Left renal pelvis (tissue), 4 donors: Measurements from ENCODE around the gene HMG20B. TPM values are rescaled to one million over a fixed set of nuclear protein-coding genes. Genes with fewer than 3 reads are reported as not detected.
"Not testable (repeated sequence)": the region's sequence is repeated elsewhere in the genome, so short reads cannot be mapped to it uniquely, and the experiment has no call there.

Experiments used
- DNase-seq, 4 donors: peaks; one replicate each; pipeline ENCODE4 v3.0.0-alpha.2; 2013; ENCODE audit warnings: low read depth in 4 of 4, low spot score in 3 of 4
- polyA plus RNA-seq, 4 donors: library from polyadenylated mRNA; unstranded; fragments of 120-200 nt; gene quantifications; one replicate each; pipeline ENCODE4 v1.2.1, GENCODE V29; 2013; ENCODE audit not compliant: insufficient read length in 4 of 4

The HMG20B gene
- polyA plus RNA-seq, 4 donors = 57.9 to 96.7 (median 69.9) TPM

DNA sequence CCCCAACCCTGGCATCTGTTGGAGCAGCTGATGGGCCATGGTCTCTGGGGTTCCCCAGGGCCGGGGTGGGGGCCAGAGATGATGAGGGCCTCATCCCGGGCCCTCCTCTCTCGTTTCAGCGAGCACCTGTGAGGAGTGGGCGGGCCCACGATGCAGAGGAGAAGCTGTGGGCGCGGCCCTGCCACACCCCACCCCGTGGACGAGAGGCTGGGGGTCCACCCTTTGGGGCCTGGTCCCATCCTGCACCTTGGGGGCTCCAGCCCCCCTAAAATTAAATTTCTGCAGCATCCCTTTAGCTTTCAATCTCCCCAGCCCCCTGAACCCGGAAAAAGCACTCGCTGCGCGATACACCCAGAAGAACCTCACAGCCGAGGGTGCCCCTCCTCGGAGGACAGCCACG is 5.6 kb downstream of the HMG20B start:
- DNase-seq = no peak

DNA sequence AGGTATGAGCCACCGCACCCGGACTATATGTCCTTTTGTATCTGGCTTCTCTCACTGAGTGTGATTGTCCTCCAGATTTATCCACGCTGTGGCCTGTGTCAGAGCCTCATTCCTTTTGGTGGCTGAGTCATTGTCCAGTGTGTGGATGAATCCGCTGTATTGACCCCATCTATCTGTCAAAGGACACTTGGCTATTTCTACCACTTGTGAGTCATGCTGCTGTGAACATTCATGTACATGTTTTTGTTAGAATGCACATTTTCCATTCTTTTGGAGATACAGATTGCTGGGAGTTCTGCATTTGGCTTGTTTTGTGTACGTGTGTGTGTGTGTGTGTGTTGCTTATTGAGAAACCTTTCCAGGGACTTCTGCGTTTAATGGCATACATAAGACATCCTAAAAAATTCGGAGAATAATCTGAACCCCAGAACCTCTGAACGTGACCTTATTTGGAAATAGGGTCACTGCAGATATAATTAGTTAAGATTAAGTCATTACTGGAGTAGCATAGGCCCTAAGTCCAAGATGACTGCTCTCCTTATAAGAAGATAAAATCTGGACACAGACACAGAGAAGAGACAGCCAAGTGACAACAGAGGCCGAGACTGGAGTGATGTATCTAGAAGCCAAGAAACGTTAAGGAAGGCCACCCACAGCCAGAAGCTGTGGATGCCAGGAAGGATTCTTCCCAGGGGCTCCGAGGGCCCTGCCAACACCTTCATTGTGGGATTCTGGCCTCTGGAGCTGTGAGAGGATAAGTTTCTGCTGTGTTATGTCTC is 7.6 kb downstream of the HMG20B start:
- no peak for DNase-seq

DNA sequence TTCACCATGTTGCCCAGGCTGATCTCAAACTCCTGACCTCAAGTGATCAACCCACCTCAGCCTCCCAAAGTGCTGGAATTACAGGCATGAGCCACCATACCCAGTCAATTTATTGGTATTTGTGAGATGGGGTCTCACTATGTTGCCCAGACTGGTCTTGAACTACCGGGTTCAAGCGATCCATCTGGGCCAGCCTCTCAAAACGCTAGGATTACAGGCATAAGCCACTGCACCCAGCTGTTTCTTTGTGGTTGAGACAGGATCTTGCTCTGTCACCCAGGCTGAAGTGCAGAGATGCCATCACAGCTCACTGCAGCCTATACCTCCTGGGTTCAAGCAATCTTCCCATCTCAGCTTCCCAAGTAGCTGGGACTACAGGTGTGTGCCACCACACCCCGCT is 9.0 kb downstream of the HMG20B start:
- DNase-seq = not testable (repeated sequence)

DNA sequence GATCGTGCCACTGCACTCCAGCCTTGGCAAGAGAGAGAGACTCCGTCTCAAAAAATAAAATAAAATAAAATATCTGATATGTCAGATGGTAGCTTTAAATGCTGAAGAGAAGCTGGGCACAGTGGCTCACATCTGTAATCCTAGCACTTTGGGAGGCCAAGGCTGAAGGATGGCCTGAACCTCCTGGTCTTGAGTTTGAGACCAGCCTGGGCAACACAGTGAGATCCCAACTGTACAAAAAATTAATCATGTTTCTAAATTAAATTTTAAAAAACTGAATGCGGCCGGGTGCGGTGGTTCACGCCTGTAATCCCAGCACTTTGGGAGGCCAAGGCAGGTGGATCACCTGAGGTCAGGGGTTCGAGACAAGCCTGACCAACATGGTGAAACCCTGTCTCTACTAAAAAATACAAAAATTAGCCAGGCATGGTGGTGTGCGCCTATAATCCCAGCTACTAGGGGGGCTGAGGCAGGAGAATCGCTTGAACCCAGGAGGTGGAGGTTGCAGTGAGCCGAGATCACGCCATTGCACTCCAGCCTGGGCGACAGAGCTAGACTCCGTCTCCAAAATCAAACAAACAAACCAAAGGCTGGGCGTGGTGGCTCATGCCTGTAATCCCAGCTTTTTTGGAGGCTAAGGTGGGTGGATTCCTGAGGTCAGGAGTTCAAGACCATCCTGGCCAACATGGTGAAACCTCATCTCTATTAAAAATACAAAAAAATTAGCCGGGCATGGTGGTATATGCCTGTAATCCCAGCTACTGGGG is 11.5 kb downstream of the HMG20B start:
- DNase-seq = not testable (repeated sequence)

DNA sequence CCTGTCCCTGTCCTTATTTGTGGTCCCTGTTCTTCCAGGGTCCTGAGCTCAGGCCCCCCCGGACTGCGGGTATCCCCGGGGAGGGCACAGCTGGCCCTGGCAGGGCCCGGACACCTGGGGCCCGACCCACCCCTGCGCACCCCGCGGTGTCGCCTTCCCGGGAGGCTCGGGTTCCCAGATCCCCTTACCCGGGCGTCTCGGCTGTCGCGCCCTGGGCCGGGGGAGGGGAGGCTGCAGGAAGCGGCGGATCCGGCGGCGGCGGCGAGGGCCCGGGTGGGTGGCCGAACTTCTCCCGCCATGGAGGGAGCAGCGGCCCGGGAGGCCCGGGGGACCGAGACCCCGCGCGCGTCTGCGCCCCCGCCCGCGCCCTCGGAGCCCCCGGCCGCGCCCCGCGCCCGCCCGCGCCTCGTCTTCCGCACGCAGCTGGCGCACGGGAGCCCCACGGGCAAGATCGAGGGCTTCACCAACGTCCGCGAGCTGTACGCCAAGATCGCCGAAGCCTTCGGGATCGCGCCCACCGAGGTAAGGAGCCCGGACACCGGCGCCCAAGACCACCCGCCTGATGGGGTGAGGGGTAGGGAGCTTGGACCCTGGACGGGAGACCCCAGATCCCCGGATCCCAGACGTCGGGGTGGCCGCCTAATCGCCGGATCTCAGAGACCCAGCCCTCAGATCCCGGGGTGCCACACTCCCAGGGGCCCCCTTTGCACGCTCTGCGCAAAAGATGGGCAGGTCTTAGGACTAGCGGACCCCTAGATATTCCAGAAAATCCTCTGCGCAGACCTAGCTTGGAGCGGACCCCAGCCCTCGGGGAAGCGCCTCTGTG is 12.8 kb downstream of the HMG20B start, which contains the start of gene GIPC3:
Gene GIPC3 (plus strand): TSS at position 178 of the 826 bp plus-strand sequence. CDS start 120 bp downstream, at position 298.
- DNase-seq = no peak

DNA sequence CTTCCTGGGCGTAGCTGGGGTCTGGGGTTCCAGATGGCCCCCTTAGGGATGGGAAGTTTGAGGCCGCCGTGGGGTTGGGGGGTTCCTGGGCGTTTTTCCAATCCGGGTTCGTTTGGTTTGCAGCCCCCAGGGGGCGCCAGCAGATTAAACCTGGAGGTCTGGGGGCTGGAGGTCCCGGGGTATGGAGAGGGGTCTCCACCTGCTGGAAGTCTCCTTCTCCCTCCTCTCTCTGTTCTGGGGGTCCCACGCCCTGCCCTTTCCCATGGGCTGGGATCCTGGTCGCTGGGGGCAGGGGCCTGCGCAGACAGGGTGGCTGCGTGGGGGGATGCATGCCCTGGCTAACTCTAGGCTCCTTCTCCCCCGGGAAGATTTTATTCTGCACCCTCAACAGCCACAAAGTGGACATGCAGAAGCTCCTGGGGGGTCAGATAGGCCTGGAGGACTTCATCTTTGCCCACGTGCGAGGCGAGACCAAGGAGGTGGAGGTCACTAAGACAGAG is 13.4 kb downstream of the HMG20B start:
- DNase-seq = no peak

DNA sequence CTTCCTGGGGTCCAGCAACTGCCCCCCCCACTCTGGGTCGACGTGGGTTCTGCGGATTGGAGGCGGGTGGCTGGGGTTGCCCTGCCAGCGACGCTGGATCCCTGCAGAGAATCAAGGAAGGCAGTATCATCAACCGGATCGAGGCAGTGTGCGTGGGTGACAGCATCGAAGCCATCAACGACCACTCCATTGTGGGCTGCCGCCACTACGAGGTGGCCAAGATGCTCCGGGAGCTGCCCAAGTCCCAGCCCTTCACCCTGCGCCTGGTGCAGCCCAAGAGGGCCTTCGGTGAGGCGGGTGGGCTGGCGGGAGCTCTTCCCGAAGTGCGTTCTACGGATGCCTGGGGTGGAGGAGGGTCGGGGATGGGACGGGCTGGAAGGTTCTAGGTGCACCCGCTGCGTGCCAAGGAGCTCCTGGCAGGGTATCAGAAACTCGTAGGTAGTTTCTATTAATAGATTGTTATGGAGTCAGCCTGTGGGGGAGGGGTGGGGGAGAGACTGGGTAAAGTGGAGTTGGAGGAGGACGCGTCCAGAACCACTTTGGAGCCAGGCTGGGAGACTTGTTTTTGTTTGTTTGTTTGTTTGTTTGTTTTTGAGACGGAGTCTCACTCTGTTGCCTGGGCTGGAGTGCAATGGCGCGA is 14.1 kb downstream of the HMG20B start:
- no peak for DNase-seq

DNA sequence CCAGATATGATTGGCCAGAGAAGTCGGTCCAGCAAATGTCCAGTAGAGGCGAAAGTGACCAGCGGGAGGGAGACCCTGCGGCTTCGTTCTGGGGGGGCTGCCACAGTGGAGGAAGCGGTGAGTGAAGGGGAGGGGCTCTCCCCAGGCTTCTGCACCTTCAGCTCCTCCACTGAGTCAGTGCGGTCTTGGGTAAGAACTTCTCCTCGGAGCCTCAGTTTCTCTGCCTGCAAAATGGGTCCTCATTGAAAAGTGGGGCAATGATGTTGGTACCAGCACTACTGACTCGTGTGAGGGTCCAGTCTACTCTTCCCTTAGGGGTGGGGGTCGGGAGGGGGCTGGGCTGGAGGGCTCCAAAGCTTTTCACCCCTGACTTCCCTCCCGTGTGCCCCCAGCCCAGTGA is 16.7 kb downstream of the HMG20B start:
- DNase-seq = no peak

DNA sequence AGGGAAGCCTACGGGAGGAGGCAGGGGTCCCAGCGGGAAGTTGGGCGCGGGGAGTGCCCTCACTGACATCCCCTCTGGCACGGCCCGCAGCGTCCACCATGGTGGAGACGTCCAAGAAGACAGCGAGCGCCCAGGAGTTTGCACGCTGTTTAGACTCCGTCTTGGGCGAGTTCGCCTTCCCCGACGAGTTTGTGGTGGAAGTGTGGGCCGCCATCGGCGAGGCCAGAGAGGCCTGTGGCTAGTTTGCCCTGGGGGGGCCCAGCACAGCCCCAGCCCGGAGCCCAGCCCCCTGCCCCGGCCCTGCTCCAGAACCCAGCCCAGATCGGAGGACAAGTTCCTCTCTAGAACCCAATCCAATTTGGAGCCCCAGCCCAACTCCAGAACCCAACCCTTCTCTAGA is 17.2 kb downstream of the HMG20B start:
- DNase-seq = no peak

DNA sequence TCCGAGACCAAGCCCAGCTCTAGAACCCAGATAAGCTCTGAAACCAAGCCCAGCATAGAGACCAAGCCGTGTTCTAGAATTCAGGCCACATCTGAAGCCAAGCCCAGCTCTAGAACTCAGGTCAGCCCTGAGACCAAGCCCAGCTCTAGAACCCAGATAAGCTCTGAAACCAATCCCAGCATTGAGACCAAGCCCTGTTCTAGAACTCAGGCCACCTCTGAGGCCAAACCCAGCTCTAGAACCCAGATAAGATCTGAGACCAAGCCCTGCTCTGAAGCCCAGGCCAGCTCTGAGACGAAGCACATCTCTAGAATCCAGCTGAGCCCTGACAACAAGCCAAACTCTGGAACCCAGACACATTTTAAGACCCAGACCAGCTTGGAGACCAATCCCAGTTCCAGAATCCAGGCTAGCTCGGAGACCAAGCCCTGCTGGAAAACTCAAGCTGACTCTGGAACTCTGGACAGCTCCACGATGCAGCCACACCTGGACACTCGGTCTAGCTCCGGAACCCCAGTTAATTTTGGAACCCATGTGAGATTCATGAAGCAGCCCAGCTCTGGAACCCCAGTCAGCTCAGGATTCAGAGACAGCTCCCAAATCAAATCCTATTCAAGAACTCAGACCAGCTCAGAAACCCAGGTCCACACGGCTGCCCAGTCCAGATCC is 18.4 kb downstream of the HMG20B start:
- DNase-seq = no peak

DNA sequence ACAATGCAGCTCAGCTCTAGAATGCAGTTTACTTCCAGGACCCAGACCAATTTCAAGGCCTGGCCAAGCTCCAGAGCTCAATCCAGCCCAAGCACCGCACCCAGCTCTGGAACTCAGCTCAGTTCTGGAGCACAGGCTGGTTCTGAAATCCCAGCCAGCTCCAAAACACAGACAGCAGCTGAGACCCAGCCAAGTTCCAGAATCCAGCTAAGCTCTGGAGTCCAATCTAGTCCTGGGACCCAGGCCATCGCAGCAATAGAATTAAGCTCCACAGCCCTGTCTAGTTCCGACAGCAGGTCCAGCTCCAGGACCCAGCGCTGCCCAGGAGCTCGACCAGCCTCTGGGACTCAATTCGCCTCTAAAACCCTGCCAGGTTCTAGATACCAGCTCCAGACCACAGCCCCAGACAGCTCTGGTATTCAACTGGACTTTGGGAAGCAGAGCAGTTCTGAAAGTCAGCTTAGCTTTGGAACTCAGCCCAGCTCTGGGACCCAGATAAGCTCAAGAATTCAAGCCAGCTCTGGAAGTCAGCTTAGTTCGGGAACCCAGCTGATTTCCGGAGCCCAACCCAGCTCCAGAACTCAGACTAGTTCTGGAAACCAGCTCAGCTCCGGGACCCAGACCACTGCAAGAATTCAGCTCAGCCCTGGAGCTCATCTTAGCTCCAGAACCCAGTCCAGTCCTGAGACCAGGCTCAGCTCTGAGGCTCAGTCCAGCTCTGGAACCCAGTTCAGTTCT is 19.3 kb downstream of the HMG20B start:
- DNase-seq = no peak

DNA sequence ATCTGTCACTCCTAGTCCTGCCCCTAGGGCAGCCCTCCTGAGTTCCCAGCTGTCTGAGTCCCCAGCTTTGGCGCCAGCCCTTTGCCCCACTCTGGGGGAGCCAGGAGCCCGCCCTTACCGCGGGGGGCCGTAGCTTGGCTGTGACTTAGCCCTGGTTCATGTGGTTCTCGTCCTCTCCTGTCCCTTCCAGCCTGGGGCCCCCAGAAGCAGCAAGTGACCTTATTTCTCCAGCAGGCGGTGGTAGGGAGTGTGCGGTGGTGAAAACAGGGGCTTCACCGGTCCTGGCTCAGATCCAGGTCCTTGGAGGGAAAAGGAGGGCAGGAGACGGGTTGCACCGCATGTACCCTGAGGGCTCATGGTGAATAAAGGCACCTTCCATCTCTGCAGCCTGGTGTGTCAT is 20.4 kb downstream of the HMG20B start:
- DNase-seq = no peak

DNA sequence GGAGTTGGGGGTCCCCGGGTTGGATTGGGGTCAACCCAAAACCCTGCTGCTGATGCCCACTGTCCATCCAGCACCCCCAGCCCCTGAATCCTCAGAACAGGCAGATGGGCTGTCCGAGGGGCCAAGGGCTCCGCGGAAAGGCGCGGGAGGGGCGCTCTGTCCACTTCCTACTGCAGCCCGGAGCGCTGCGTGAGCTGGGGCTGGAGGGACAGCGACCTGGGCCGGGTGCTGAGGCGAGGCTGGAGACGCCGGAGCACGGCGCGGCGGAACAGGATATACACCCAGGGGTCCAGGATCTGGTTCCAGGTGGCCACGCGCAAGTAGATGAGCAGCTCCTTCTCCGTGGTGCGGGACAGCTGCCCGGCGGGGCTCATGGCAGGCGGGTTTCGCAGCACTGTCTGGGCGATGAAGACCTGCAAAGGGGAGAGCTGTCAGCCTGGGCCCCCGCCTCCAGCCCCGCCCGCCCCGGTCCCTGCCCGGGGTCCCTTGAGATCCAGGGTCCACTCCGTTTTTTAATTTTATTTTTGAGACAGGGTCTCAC is 22.8 kb downstream of the HMG20B start:
- no peak for DNase-seq

DNA sequence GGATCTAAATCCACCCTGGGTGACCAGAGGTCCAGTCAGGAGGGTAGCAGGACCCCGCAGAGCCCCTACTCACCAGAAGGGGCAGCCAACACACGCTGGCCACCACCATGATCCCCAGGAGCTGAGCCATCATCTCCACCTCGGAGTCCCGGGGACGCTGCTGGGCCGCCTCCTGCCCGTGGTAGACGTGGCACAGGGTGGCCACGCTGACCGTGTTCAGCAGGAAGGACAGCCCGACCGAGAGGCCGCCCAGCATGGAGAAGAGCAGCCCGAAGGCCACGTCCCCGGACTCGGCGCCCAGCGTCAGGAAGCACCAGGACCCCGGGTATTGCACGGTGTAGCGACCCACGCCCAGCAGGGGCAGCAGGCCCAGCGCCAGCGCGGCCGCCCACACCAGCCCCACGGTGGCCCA is 27.0 kb downstream of the HMG20B start:
- no peak for DNase-seq

DNA sequence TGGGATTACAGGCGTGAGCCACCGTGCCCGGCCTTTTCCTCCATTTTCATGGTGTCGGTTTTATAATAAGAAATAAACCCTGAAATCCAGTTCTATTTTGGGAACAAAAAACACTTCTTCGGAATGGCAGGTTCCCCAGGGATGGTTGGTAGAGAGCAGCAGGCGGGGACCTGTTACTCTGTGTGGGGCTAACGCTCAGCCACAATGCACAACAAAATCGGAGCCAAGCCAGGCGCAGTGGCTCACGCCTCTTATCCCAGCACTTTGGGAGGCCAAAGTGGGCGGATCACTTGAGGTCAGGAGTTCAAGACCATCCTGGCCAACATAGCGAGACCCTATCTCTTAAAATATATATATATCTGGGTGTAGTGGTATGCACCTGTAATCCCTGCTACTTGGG is 28.3 kb downstream of the HMG20B start:
- no peak for DNase-seq

DNA sequence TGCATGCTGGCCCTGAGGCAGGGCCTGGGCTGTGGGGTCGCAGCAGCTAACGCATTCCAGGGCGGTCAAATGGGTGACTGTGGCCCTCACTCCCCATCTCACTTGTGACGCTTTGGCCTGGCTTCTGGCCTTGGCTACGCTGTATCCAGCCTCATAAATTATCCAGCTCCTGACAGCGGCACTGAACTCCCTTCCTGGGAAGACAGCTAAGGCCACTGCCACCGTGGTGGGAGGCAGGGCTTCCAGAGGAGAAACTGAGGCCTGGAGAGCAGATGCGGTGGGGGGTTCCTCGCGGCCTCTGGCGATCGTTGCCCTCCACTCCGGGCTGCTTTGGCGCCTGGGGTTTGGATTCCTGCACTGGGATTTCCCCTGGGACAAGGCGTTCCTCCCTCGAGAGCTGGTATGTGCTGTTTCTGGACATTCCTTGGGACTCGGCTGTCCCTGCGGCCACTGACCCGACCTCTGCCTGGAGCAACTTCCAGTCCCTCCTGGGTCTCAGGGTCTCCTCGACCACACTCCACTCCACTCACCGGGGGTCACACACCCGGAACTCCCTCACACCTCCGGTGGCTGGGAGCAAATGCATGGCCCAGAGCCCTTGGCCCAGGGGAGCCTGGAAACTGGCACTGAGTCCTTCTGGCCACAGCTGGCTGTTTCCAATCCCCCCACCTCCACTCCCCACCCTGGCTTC is 30.5 kb downstream of the HMG20B start:
- no peak for DNase-seq

DNA sequence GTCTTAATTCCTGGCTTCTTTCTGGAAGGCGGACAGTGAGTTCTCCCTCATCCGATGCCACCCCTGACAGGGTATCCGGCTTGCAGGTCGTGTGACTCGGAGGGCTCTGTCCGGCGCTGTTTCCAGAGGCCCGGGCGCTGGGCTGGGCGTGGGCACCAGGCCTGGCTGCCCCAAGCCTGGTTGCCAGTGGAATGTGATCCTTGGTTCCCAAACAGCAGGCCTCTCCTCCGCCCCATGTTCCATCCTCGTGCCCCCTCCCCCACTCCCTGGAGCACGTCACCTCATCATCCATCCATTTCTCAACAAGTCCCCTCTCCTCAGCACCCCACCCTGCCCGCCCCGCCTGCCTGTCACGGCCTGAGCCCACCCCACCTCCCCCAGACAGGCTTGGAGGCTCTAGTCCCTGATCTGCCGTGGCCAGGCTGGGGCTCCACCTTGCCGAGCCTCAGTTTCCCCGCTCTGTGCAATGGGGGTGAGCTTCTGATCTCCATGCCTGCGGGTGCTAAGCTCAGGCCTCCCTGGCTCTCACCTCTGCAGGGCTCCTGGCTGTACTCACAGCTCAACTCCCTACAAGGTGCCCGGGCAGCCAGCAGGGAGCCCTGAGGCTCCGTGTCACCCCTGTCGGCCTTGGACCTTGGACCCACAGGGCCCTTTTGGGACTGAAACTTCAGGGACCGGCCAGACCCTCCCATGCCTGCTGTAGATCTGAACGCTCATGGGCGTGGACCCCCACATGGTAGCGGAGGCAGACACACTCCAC is 31.7 kb downstream of the HMG20B start:
- no peak for DNase-seq

DNA sequence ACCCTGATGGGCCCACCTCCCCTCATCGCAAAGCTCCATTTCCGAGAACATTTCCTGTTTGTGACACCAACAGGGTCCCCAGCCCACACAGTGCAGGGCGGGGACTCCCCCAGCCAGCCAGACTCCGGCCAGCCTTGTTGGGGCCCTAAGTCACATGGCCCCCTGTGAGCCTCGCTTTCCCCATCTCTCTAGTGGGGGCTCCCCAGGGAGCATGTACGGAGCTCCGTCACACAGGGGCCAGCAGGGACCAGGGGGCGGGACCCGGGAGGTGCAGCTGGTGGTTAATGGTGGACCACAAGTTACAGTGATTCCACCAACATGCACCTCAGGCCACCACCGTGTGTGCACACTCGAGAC is 32.2 kb downstream of the HMG20B start:
- DNase-seq = no peak
